OCI-LY3 (cell line): Measurements from ENCODE around the gene COMMD1.

Experiments used
- H2AFZ ChIP-seq: fragments of 200-600, 300-600 bp; shearing (Covaris generic); 2 replicates; pipeline ENCODE4 v1.6.0; 2014; ENCODE audit warnings: antibody characterized with exemption, low read depth, low read length
- H3K27ac ChIP-seq: fragments of 200-600, 300-600 bp; sonication (generic); 2 replicates; pipeline ENCODE4 v1.5.1; 2014; ENCODE audit warnings: mild to moderate bottlenecking, low read length, moderate library complexity, mixed read lengths
- H3K27me3 ChIP-seq: fragments of 200-600, 300-600 bp; sonication (generic); 2 replicates; pipeline ENCODE4 v1.6.1; 2014; ENCODE audit warnings: low read depth, low read length, mixed read lengths
- H3K36me3 ChIP-seq: fragments of 200-600, 300-600 bp; sonication (generic); replicated peaks from 2 replicates; pipeline ENCODE3; 2014; ENCODE audit warnings: low read depth, low read length, mixed read lengths
- H3K4me1 ChIP-seq: fragments of 300-600, 200-600 bp; sonication (generic); 2 replicates; pipeline ENCODE4 v1.6.1; 2014; ENCODE audit warnings: low read length, mixed read lengths
- H3K4me2 ChIP-seq: fragments of 200-600, 300-600 bp; sonication (generic); 2 replicates; pipeline ENCODE4 v1.6.1; 2014; ENCODE audit warnings: low read length, mixed read lengths
- H3K4me3 ChIP-seq: fragments of 300-600, 200-600 bp; sonication (generic); 2 replicates; pipeline ENCODE4 v1.5.1; 2014; ENCODE audit warnings: antibody characterized with exemption, mild to moderate bottlenecking, low read length, moderate library complexity
- H3K79me2 ChIP-seq: fragments of 300-600, 200-600 bp; shearing (Covaris generic); 2 replicates; pipeline ENCODE4 v1.6.1; 2014; ENCODE audit warnings: mild to moderate bottlenecking, low read length, mixed read lengths
- H3K9ac ChIP-seq: fragments of 300-600, 200-600 bp; shearing (Covaris generic); 2 replicates; pipeline ENCODE4 v1.6.0; 2014; ENCODE audit warnings: mild to moderate bottlenecking, low read length, moderate library complexity
- H3K9me3 ChIP-seq: fragments of 200-600, 300-600 bp; shearing (Covaris generic); 2 replicates; pipeline ENCODE4 v1.6.1; 2014; ENCODE audit warnings: low read length, mixed read lengths; ENCODE audit not compliant: insufficient read depth
- H4K20me1 ChIP-seq: fragments of 200-600, 300-600 bp; sonication (generic); 2 replicates; pipeline ENCODE4 v1.6.1; 2016; ENCODE audit warnings: low read length, mixed read lengths; ENCODE audit not compliant: insufficient read depth
- CTCF ChIP-seq: fragments of 200-600, 300-600 bp; sonication (generic); IDR thresholded peaks from 2 replicates; pipeline ENCODE4 v1.5.1; 2014; ENCODE audit warnings: antibody characterized with exemption, low read length, low read depth
- EZH2phosphoT487 ChIP-seq: fragments of 200-600 bp; shearing (Covaris generic); IDR thresholded peaks from 2 replicates; pipeline ENCODE4 v1.6.1; 2018; ENCODE audit warnings: antibody characterized with exemption, mixed run types, low read depth

COMMD1 gene

GRCh38 chr2:61882850-61883249, 22.6 kb upstream of the COMMD1 start:
- no peak overlapping the region for H3K9ac ChIP-seq
- H4K20me1 ChIP-seq: peaks cover 32% of the 10 kb centered on the region
- no peaks in the 10 kb centered on the region for H3K27me3 ChIP-seq
- no peak overlapping the region for H3K4me2 ChIP-seq
- no peak overlapping the region for H3K27ac ChIP-seq
- peaks cover 61% of the 10 kb centered on the region for H3K79me2 ChIP-seq
- peaks cover 64% of the 10 kb centered on the region for H3K36me3 ChIP-seq
- H2AFZ ChIP-seq: no peak overlapping the region
- TF ChIP-seq CTCF: no peak
- no peaks in the 10 kb centered on the region for H3K9me3 ChIP-seq
- H3K4me3 ChIP-seq: no peak overlapping the region
- H3K4me1 ChIP-seq: peaks cover 7% of the 10 kb centered on the region

DNA sequence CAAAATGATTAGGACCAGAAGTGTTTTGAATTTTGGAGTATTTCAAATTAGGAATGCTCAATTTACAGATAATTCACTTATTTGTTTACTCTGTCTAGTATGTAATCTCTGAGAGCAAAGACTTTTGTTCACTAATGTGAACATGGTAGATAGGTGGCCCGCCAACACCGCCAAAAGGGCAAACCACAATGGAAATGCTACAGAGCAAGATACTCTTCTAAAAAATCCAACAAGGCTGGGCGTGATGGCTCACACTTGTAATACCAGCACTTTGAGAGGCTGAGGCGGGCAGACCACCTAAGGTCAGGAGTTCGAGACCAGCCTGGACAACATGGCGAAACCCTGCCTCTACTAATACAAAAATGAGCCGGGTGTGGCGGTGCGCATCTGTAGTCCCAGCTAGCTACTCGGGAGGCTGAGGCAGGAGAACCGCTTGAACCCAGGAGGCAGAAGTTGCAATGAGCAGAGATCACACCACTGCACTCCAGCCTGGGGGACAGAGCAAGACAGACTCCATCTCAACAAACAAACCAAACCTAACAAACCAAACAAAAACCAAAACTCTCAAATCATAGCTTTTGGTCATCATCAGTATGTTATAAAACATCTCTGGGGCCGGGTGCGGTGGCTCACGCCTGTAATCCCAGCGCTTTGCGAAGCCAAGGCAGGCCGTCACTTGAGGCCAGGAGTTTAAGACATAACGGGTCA, 19.4 kb upstream of the COMMD1 start:
- H3K4me3 ChIP-seq: no peak overlapping the region
- no peak overlapping the region for H3K9ac ChIP-seq
- H3K4me2 ChIP-seq: 0 out of 2 replicates have a peak overlapping the region, but pooled peaks have one; percentile 91
- no peak for TF ChIP-seq CTCF
- no peak for TF ChIP-seq EZH2phosphoT487
- peaks cover 11% of the 10 kb centered on the region for H3K4me1 ChIP-seq
- H3K79me2 ChIP-seq: peaks cover 62% of the 10 kb centered on the region
- H3K9me3 ChIP-seq: no peaks in the 10 kb centered on the region
- no peak overlapping the region for H2AFZ ChIP-seq
- H3K36me3 ChIP-seq: peaks cover 49% of the 10 kb centered on the region
- peaks cover 35% of the 10 kb centered on the region for H4K20me1 ChIP-seq
- no peak overlapping the region for H3K27ac ChIP-seq
- H3K27me3 ChIP-seq: no peaks in the 10 kb centered on the region

GRCh38 chr2:61887717-61888266, 17.7 kb upstream of the COMMD1 start:
- Histone ChIP-seq H3K27me3 (no peaks in the 10 kb centered on the region), H3K4me1 (peaks cover 11% of the 10 kb centered on the region), H3K36me3 (peaks cover 37% of the 10 kb centered on the region), H3K4me2 (peak overlapping the region; percentile 91), H4K20me1 (peaks cover 35% of the 10 kb centered on the region), H2AFZ (no peak overlapping the region), H3K9me3 (no peaks in the 10 kb centered on the region), H3K9ac (peak overlapping the region; percentile 94), H3K27ac (peak overlapping the region; percentile 61), H3K79me2 (peaks cover 59% of the 10 kb centered on the region), H3K4me3 (peak overlapping the region; percentile 91)
- TF ChIP-seq CTCF (no peak), EZH2phosphoT487 (no peak)

DNA sequence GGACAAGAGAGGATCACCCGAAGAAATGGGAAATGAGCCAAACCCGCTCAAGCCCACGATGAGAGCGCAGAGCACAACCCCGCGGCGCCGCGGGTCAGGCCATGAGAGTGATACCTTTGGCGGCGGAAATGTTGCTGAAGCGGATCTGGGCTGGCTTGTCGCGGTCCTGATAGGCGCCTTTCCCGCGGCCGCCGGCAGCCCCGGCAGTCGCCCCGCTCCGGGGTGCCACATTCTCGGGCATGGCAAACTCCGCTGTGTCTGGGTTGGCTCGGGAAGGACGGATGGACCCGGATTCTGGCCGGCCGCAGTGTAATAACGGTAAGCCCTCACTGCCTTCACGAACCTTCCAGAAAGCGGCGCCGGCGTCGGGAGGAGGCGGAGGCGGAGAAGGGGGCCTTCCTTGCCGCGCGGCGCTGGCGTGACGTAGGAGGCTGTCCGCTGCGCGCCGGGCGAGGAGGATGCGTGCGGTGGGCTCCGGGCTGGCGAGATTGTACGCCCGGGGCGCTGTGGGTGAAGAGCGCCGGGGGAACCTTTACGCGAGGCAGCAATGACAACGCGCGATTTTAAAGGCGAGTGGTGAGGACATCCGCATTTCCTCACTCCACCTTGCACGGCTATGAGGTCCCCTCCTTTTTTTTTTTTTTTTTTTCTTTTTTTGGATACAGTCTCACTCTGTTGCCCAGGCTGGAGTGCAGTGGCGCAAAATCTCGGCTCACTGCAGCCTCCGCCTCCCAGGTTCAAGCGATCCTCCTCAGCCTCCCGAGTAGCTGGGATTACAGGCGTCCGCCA, 17.0 kb upstream of the COMMD1 start, which contains the start of gene CCT4:
TSS of gene CCT4 (minus strand) at position 390 of the 789 bp plus-strand sequence. CDS start at position 241, 149 bp downstream.
- Histone ChIP-seq H3K4me2 (peak within 1 kb of the TSS; percentile 91), H3K27me3 (no peaks in the 10 kb centered on the region), H2AFZ (peak within 1 kb of the TSS; percentile 64), H3K79me2 (peaks cover 53% of the 10 kb centered on the region), H4K20me1 (peaks cover 35% of the 10 kb centered on the region), H3K9ac (peak within 1 kb of the TSS; percentile 94), H3K4me1 (peaks cover 11% of the 10 kb centered on the region), H3K27ac (peak within 1 kb of the TSS; percentile 61), H3K36me3 (peaks cover 35% of the 10 kb centered on the region), H3K9me3 (no peaks in the 10 kb centered on the region), H3K4me3 (peak within 1 kb of the TSS; percentile 91)
- TF ChIP-seq EZH2phosphoT487: no peak
- no peak for TF ChIP-seq CTCF
